GM18526 (cell line): ENCODE results near the gene TAF15.

ENCODE experiments used
- POLR2A ChIP-seq: IDR thresholded peaks from 3 replicates; pipeline ENCODE4 v1.6.1; 2011; ENCODE audit not compliant: insufficient read length; ENCODE audit errors: extremely low read depth

The TAF15 gene

DNA sequence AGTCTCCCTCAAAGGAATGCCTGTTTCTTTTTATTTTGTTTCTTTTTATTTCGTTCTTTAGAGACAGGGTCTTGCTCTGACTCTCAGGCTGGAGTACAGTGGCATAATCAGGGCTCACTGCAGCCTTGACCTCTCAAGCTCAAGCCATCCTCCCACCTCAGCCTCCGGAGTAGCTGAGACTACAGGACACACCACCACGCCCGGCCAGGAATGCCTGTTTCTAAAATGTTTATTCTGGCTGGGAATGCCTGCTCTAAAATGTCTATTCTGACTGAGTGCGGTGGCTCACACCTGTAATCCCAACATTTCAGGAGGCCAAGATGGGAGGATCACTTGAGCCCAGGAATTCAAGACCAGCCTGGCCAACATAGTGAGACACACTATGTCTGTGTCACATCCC is 11.4 kb upstream of the TAF15 start:
- TF ChIP-seq POLR2A: no peak

DNA sequence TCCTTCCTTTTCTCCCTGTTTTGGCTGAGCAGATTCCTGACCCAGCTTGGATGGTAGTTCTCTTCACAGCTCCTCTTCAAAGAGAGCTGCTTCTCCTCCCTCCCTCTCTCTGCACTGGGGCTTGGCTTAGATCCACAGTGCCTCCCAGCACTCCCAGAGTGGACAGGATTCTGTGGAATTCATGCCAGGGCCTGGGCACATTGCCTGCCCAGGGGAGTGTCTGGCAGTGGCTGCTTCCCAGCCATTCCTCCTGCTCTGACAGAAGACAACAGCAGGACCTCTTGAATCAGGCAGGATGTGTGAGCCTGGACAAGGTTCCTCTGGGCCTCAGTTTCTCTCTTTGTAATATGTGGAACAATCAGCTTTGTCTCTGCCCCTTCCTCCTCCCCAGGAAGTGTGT is 9.3 kb upstream of the TAF15 start:
- no peak for TF ChIP-seq POLR2A

DNA sequence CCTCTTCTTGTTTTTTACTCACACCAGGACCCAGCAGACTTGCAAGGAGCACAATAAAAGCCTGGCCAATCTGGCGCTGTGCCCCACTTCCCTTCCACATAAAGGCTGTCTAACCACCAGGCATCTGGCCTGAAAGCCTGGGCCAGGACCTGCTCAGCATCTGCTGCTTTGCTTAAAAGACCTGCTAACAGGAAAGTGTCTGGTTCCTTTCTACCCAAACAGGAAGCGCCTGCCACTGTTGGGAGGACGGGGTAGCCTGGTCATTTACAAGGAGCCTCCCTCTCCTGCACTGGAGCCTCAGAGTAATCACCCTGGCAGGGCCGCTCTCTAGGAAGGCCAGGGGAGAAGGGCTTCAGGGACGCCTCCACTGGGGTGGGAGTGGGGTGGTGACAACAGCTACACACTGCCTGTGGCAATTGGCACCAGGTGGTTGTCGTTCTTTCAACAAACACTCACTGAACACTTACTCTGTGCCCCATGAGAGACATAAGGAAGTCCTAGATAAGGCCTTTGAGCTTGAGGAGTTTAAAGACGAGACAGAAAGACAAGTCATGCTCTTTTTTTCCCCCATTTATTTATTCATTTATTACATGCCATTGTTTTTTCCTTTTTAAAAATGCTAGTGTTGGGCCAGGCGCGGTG is 7.6 kb upstream of the TAF15 start:
- no peak for TF ChIP-seq POLR2A

GRCh38 chr17:35804658-35805192 is 4.6 kb upstream of the TAF15 start:
- no peak for TF ChIP-seq POLR2A

DNA sequence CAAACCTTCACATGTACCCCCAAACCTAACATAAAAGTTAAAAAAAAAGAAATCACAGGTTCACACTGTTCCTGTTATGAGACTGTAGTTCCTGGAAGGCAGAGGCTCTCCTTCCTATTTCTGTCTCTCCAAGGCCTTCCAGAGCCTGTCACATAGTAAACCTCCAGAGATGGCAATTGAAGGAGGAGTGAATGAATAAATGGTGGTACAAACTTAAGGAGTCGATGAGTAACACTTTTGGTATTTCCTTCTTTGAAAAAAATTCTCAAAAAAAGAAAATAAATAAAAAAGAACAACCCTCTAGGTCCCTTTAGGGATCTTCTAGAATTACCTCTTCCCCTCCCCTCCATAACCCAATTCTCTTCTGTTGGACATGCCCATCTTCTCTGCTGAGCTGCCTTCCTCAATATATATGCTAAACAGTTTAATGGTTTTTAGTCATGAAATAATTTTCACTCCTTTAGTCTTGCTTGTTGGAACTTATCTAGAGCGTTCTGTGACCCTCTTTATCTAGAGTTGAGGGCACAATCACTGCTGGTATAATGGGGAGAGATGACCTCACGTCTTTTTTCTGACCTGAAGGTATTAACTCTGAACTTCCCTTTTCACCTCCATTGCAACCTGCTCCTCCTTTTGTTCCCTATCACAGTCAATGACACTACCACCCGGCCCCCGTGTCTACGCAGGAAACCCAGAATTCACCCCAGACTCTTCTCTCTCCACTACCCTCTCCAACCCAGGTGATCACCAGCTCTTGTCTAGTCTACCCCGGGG is 1.7 kb upstream of the TAF15 start:
- no peak for TF ChIP-seq POLR2A

- TF ChIP-seq POLR2A: no peak
Observed at GRCh38 chr17:35808240-35808961, 883 bp upstream of the TAF15 start.

GRCh38 chr17:35809855-35810461 is 674 bp downstream of the TAF15 start:
- no peak for TF ChIP-seq POLR2A

GRCh38 chr17:35811759-35812158 is 2.5 kb downstream of the TAF15 start:
- no peak for TF ChIP-seq POLR2A

DNA sequence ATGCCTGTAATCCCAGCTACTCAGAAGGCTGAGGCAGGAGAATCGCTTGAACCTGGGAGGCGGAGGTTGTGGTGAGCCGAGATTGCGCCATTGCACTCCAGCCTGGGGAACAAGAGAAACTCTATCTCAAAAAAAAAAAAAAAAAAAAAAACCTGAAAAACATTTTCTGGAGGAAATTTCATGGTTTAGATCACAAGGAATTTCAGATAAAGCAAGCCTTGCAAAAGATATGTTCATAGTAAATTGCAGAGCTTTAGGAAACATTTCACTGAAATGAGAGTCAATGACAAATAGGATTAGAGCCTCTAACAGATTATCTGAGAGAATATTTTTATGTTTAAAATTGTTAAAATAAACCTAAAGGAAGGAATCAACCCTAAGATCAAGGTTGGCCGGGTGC is 3.2 kb downstream of the TAF15 start:
- TF ChIP-seq POLR2A: no peak

DNA sequence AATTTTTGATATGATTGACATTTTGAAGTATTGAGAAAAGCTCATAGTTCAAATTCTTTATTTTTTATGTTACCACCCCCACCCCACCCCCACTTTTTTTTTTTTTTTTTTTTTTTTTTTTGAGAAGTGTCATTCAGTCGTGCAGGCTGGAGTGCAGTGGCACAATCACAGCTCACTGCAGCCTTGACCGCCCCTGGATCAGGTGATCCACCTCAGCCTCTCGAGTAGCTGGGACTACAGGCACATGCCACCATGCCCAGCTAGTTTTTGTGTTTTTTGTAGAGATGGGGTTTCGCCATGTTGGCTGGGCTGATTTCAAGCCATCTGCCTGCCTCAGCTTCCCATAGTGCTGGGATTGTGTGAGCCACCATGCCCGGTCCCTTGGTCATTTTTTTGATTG is 7.4 kb downstream of the TAF15 start:
- no peak for TF ChIP-seq POLR2A

- no peak for TF ChIP-seq POLR2A
Observed at GRCh38 chr17:35817196-35817595, 7.9 kb downstream of the TAF15 start.

DNA sequence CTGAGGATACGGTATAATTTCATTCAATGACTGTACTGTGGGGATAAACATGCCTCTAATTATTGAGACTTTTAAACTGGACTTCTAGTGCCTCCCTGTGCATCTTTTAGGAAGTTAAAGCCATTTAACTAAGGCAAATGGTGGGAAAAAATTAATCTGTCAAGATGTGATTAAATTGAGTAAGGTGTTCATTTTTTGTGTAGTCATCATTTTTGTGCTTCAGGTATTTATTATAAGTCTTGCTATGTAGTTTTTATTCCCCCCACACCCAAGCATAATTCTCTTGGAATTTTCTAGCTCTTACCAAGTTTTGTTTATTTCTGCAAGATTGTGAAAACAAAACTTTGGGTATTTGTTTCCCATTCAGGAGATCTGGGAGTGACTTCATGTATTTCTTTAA is 10.2 kb downstream of the TAF15 start:
- no peak for TF ChIP-seq POLR2A

- no peak for TF ChIP-seq POLR2A
Observed at GRCh38 chr17:35821308-35821707, 12.0 kb downstream of the TAF15 start.

DNA sequence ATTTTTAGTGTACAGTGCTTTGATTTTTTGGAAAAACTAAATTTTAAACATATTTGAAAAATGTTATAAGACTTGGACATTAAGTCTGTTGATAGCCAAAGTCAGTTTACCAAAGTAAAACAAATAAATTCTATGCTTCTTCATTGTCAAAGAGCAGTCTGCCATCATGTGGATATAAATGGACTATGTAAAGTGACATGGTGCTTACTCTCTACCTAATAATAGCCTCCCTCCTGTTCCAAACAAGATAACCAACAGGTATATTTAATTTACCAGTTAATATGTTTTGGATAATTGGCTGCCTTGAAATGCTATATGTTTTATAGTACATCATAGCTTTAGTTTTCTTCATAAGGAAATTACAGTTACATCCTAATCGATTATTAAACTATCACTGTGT is 15.9 kb downstream of the TAF15 start:
- no peak for TF ChIP-seq POLR2A

GRCh38 chr17:35841101-35841500 is 31.8 kb downstream of the TAF15 start:
- TF ChIP-seq POLR2A: no peak
